OCI-LY7 (cell line): ENCODE results near the gene RCBTB2. TPM values are rescaled to one million over a fixed set of nuclear protein-coding genes. Genes with fewer than 3 reads are reported as not detected.

ENCODE experiments used
- BruUV-seq: library from RNA; stranded (reverse); fragments of 400-500 nt; replicated peaks from 2 replicates; lab custom pipeline; 2021; lab: Mats Ljungman, UMichigan
- CTCF ChIA-PET: fragments of 300-600 bp; sonication (Branson Sonifier 250); formaldehyde crosslinking; loops from one replicate; lab custom pipeline; 2022; ENCODE audit warnings: antibody characterized with exemption; ENCODE audit not compliant: unreplicated experiment; lab: Charles Lee
- POLR2A ChIA-PET: fragments of 300-600 bp; sonication (Branson Sonifier 250); formaldehyde crosslinking; loops from one replicate; lab custom pipeline; 2022; ENCODE audit warnings: antibody characterized with exemption; lab: Charles Lee
- DNase-seq: peaks from one replicate; pipeline ENCODE4 v3.0.0-alpha.2; 2015; ENCODE audit warnings: low spot score
- H2AFZ ChIP-seq: fragments of 200-600 bp; sonication (generic), shearing (Covaris generic); 2 replicates; pipeline ENCODE4 v1.6.1; 2014; ENCODE audit warnings: mild to moderate bottlenecking, antibody characterized with exemption, low read length, moderate library complexity
- H3K27ac ChIP-seq: fragments of 200-600 bp; sonication (generic); 2 replicates; pipeline ENCODE4 v1.5.1; 2014; ENCODE audit warnings: mixed run types, low read depth, mild to moderate bottlenecking, moderate library complexity, low read length, inconsistent platforms; ENCODE audit not compliant: poor library complexity, severe bottlenecking
- H3K36me3 ChIP-seq: fragments of 200-600 bp; sonication (generic); 2 replicates; pipeline ENCODE4 v1.6.1; 2014; ENCODE audit warnings: mild to moderate bottlenecking, antibody characterized with exemption, low read length, moderate library complexity, mixed read lengths; ENCODE audit not compliant: insufficient read depth
- H3K4me1 ChIP-seq: fragments of 200-600 bp; sonication (generic); 2 replicates; pipeline ENCODE4 v1.5.1; 2014; ENCODE audit warnings: mild to moderate bottlenecking, low read length; ENCODE audit not compliant: insufficient read depth, poor library complexity, severe bottlenecking
- H3K4me2 ChIP-seq: fragments of 200-600 bp; sonication (generic); 2 replicates; pipeline ENCODE4 v1.6.1; 2014; ENCODE audit warnings: mild to moderate bottlenecking, low read length
- H3K4me3 ChIP-seq: fragments of 200-600 bp; sonication (generic); 2 replicates; pipeline ENCODE4 v1.5.1; 2014; ENCODE audit warnings: mild to moderate bottlenecking, low read depth, low read length; ENCODE audit not compliant: poor library complexity, severe bottlenecking
- H3K79me2 ChIP-seq: fragments of 200-600 bp; sonication (generic); 2 replicates; pipeline ENCODE4 v1.6.1; 2016; ENCODE audit warnings: low read depth, mild to moderate bottlenecking, low read length, moderate library complexity, mixed read lengths; ENCODE audit not compliant: insufficient read depth
- H3K9me2 ChIP-seq: fragments of 200-600 bp; sonication (generic); 2 replicates; pipeline ENCODE4 v1.6.1; 2016; ENCODE audit warnings: mild to moderate bottlenecking, low read length, mixed read lengths; ENCODE audit not compliant: insufficient read depth
- H3K9me3 ChIP-seq: fragments of 200-600 bp; sonication (generic); 2 replicates; pipeline ENCODE4 v1.6.1; 2014; ENCODE audit warnings: mild to moderate bottlenecking, mixed run types, low read length, mixed read lengths
- H4K20me1 ChIP-seq: fragments of 200-600 bp; sonication (generic); 2 replicates; pipeline ENCODE4 v1.6.1; 2014; ENCODE audit warnings: mild to moderate bottlenecking, antibody characterized with exemption, low read length, moderate library complexity, mixed read lengths; ENCODE audit not compliant: insufficient read depth
- EZH2phosphoT487 ChIP-seq: fragments of 200-600 bp; sonication (generic); IDR thresholded peaks from 2 replicates; pipeline ENCODE4 v1.6.1; 2018; ENCODE audit warnings: low read depth, borderline replicate concordance, mild to moderate bottlenecking, mixed run types, antibody characterized with exemption, low read length, moderate library complexity, mixed read lengths
- intact Hi-C: fragments of 100-400 bp; cut with micrococcal nuclease; formaldehyde crosslinking; loops from one replicate; pipeline ENCODE4 v1.10.0; 2022; ENCODE audit not compliant: unreplicated experiment
- total RNA-seq, 2 experiments: library from RNA; depleted of rRNA in 1 of 2; stranded (reverse); fragments of >200 nt in 1 of 2; shearing (Covaris generic) in 1 of 2; gene quantifications; 2 replicates each; pipeline ENCODE4 v1.2.3, GENCODE V29; 2014 to 2022
- TF ChIP-seq, protein P1 (sequence below): fragments of 200-600 bp; sonication (generic); conservative IDR thresholded peaks from 2 replicates; pipeline ENCODE4 v1.5.1; 2014; ENCODE audit warnings: mild to moderate bottlenecking, antibody characterized with exemption, low read length, moderate library complexity, mixed read lengths

RCBTB2 gene
- total RNA-seq, 2 experiments from 2014 or later, result 7.2 to 9.0 TPM

DNA sequence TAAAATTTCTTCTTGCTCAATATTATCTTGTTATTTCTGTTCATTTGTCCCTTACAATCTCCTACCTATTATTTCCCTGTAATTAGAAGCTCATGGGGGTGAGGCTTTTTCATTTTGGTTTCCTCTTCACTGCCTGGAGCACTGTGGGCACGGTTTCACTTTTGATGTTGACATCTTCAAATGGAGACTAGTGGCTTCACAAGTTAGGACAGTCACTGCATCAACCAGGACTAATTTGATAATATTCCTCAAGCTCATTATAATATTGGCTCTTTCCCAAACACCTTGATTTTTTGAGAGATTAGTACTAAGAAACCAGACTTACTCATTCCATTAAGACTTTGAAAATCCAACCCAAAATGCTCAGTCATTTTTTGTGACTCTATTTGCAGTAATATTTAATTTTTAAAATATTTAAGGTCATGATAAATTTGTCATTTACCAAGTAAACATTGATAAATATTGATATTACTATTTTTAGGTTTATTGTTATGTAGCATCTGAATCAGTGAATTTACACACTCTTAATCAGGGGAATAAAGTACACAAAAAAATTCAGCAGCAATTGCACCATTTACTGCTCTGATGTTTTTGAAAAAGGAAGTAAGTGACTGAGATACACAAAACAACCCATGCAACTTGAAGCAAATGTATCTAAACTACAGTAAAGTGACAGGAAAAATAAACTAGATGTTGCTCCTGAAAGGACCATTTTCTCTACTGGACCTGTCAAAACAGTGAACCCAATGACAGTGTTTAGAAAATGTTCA lies 28.8 kb upstream of the RCBTB2 start:
- peak; percentile 31 for DNase-seq
- ChIA-PET CTCF (interaction anchor here (0.7 to 1.2 kb wide), 3 partner anchors 15 to 29 kb away, joined by 3 read pairs; no protein-coding TSS in a partner anchor), POLR2A (interaction anchor here (0.5 to 3.3 kb wide), 17 partner anchors 9 to 525 kb away, joined by 3 to 19 read pairs (median 4); no protein-coding TSS in a partner anchor)
- Histone ChIP-seq H3K79me2 (no peaks in the 10 kb centered on the region), H2AFZ (peak overlapping the region; percentile 75; the same call in 1 of the 2 replicates), H3K27ac (peak overlapping the region; percentile 83), H3K4me1 (peaks cover 48% of the 10 kb centered on the region), H3K9me3 (peaks cover 14% of the 10 kb centered on the region; the same call in 1 of the 2 replicates), H3K9me2 (no peaks in the 10 kb centered on the region), H3K4me2 (peak overlapping the region; percentile 81), H4K20me1 (no peaks in the 10 kb centered on the region), H3K36me3 (no peaks in the 10 kb centered on the region; the same call in 1 of the 2 replicates), H3K4me3 (peak overlapping the region; percentile 52)
- no TSS peak for BruUV-seq
- intact Hi-C loops, result loop anchor here (1.0 to 5.0 kb wide), 7 partner anchors 18 to 524 kb away; partner anchors contain the start of gene NUDT15
- TF ChIP-seq, protein P1, sequence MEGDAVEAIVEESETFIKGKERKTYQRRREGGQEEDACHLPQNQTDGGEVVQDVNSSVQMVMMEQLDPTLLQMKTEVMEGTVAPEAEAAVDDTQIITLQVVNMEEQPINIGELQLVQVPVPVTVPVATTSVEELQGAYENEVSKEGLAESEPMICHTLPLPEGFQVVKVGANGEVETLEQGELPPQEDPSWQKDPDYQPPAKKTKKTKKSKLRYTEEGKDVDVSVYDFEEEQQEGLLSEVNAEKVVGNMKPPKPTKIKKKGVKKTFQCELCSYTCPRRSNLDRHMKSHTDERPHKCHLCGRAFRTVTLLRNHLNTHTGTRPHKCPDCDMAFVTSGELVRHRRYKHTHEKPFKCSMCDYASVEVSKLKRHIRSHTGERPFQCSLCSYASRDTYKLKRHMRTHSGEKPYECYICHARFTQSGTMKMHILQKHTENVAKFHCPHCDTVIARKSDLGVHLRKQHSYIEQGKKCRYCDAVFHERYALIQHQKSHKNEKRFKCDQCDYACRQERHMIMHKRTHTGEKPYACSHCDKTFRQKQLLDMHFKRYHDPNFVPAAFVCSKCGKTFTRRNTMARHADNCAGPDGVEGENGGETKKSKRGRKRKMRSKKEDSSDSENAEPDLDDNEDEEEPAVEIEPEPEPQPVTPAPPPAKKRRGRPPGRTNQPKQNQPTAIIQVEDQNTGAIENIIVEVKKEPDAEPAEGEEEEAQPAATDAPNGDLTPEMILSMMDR, result no peak
- no peak for TF ChIP-seq EZH2phosphoT487

GRCh38 chr13:48560657-48561337 lies 27.9 kb upstream of the RCBTB2 start:
- H3K4me3 ChIP-seq, result peak overlapping the region; percentile 35
- TF ChIP-seq, protein P1, result no peak
- no peak for TF ChIP-seq EZH2phosphoT487
- H3K9me3 ChIP-seq, result peaks cover 22% of the 10 kb centered on the region
- CTCF ChIA-PET, result interaction anchor here (0.7 to 1.2 kb wide), 2 partner anchors 16 to 18 kb away, joined by 3 read pairs; no protein-coding TSS in a partner anchor
- H3K27ac ChIP-seq, result peak overlapping the region; percentile 83
- no TSS peak for BruUV-seq
- H3K4me2 ChIP-seq, result peak overlapping the region; percentile 81
- H3K79me2 ChIP-seq, result no peaks in the 10 kb centered on the region
- POLR2A ChIA-PET, result interaction anchor here (0.6 to 2.7 kb wide), 12 partner anchors 9 to 964 kb away, joined by 3 to 12 read pairs (median 4); no protein-coding TSS in a partner anchor
- peaks cover 48% of the 10 kb centered on the region for H3K4me1 ChIP-seq
- H4K20me1 ChIP-seq, result no peaks in the 10 kb centered on the region
- no peaks in the 10 kb centered on the region for H3K9me2 ChIP-seq
- intact Hi-C loops, result loop anchor here (5.0 kb wide), 1 partner anchor 523 kb away; the partner anchor contains the start of gene NUDT15
- no peaks in the 10 kb centered on the region; the same call in 1 of the 2 replicates for H3K36me3 ChIP-seq
- peak overlapping the region; percentile 75; the same call in 1 of the 2 replicates for H2AFZ ChIP-seq
- DNase-seq, result no peak
